Chondrocyte (in vitro differentiated cells): ENCODE results near the gene FRMD4A. TPM values are rescaled to one million over a fixed set of nuclear protein-coding genes. Genes with fewer than 3 reads are reported as not detected.

Source experiments
- DNase-seq: peaks from one replicate; pipeline ENCODE4 v3.0.0; 2021; ENCODE audit warnings: mixed read lengths, low spot score
- H3K27ac Mint-ChIP-seq: one replicate; pipeline ENCODE4 v1.8.0; 2021; ENCODE audit warnings: mild to moderate bottlenecking, moderate library complexity, mixed read lengths; ENCODE audit not compliant: unreplicated experiment
- H3K27me3 Mint-ChIP-seq: 2 replicates; pipeline ENCODE4 v1.8.0; 2021; ENCODE audit warnings: low read depth, mixed read lengths
- H3K36me3 Mint-ChIP-seq: 2 replicates; pipeline ENCODE4 v1.8.0; 2021; ENCODE audit warnings: low read depth, mixed read lengths
- H3K4me1 Mint-ChIP-seq: 2 replicates; pipeline ENCODE4 v1.8.0; 2021; ENCODE audit warnings: low read depth, mild to moderate bottlenecking, mixed read lengths
- H3K4me3 Mint-ChIP-seq: one replicate; pipeline ENCODE4 v1.8.0; 2021; ENCODE audit warnings: mild to moderate bottlenecking, moderate library complexity, mixed read lengths; ENCODE audit not compliant: unreplicated experiment
- H3K9me3 Mint-ChIP-seq: 2 replicates; pipeline ENCODE4 v1.8.0; 2021; ENCODE audit warnings: low read depth, mixed read lengths
- total RNA-seq: library from RNA; stranded (reverse); gene quantifications from 3 replicates; pipeline ENCODE4 v1.2.1, GENCODE V29; 2021
- TF ChIP-seq, protein P1 (sequence below): fragments of 200-600 bp; sonication (generic); IDR thresholded peaks from 2 replicates; pipeline ENCODE4 v1.5.0; 2021; ENCODE audit warnings: antibody characterized with exemption, mild to moderate bottlenecking, moderate library complexity

Gene FRMD4A
- total RNA-seq, 1 donor from 2014 or later, result 129 TPM

DNA sequence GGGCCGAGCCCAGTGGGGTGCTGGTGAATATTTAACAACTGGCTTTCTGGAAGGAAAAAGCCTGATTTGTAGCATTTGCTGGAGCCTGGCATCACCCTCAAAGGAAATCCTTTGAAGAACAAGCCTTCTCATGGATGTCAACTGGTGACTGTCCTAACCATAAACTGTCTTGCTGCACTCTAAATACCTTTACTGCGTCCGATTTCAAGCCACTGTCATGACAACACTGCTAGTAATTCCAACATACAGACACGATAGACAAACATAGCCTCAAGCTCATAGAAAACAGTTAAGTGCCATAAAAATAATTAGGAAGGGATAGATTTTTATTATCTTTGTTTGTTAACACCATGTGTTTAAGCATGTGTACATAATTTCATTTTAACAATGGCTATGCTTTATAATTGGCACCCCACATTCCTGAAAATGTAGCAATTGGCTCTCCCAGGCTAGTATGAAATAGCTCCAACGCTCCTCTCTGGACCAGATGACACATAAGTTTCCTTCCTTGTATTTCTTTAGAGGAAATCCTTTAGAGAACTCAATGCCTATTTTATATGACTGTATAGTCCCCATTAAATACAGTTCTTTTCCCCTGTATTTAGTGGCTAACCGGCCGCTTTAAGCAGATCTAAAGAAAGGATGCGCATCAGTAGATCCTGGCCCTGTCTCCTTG lies 470.6 kb downstream of the FRMD4A start:
- Mint-ChIP-seq H3K27ac (peak overlapping the region; percentile 50), H3K9me3 (no peaks in the 10 kb centered on the region), H3K27me3 (no peaks in the 10 kb centered on the region), H3K4me1 (peaks cover 57% of the 10 kb centered on the region), H3K4me3 (no peak overlapping the region), H3K36me3 (peaks cover 19% of the 10 kb centered on the region)
- TF ChIP-seq, protein P1, sequence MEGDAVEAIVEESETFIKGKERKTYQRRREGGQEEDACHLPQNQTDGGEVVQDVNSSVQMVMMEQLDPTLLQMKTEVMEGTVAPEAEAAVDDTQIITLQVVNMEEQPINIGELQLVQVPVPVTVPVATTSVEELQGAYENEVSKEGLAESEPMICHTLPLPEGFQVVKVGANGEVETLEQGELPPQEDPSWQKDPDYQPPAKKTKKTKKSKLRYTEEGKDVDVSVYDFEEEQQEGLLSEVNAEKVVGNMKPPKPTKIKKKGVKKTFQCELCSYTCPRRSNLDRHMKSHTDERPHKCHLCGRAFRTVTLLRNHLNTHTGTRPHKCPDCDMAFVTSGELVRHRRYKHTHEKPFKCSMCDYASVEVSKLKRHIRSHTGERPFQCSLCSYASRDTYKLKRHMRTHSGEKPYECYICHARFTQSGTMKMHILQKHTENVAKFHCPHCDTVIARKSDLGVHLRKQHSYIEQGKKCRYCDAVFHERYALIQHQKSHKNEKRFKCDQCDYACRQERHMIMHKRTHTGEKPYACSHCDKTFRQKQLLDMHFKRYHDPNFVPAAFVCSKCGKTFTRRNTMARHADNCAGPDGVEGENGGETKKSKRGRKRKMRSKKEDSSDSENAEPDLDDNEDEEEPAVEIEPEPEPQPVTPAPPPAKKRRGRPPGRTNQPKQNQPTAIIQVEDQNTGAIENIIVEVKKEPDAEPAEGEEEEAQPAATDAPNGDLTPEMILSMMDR, result no peak
- DNase-seq, result no peak

DNA sequence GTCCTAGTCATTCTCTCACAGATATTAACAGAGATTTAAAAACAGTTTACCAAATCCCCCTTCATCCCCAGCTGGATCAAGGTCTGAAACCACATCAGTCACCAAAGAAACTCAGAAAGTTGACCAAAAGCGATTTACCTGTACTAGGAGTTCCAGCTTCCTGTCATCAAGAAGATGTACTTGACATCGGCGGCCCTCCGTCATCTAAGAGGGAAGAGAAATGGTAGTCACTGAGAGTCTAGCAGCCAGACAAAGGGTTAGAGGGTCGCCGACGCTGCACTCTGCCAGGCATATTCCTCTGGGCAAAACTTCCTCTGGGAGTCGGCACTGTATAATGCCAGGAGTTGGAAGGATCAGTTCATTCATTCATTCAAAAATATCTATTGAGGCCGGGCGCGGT lies 472.0 kb downstream of the FRMD4A start:
- DNase-seq, result no peak
- H3K4me1 Mint-ChIP-seq, result peaks cover 64% of the 10 kb centered on the region
- TF ChIP-seq, protein P1, result no peak
- H3K27me3 Mint-ChIP-seq, result no peaks in the 10 kb centered on the region
- peaks cover 17% of the 10 kb centered on the region for H3K36me3 Mint-ChIP-seq
- peak overlapping the region; percentile 10 for H3K27ac Mint-ChIP-seq
- H3K4me3 Mint-ChIP-seq, result no peak overlapping the region
- no peaks in the 10 kb centered on the region for H3K9me3 Mint-ChIP-seq

DNA sequence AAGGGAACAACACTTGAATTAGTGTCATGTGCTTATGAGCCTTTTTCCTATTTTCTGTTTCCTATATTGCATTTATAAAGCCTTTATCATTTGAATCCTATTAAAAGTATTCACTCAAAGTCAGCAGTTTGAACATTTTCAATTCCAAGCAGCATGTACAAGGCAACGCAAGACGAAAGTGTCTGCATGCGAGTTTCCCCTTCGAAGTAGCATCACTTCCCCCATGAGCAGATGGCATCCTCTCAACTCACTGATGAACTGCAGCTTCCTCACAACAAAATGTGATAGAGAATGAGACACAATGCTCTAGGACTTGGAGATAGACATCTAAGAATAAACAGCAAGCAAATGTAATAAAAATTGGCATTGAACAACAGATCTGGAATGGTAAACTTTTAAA lies 473.3 kb downstream of the FRMD4A start:
- peaks cover 70% of the 10 kb centered on the region for H3K4me1 Mint-ChIP-seq
- H3K9me3 Mint-ChIP-seq, result no peaks in the 10 kb centered on the region
- no peak overlapping the region for H3K4me3 Mint-ChIP-seq
- H3K36me3 Mint-ChIP-seq, result peaks cover 17% of the 10 kb centered on the region
- no peaks in the 10 kb centered on the region for H3K27me3 Mint-ChIP-seq
- TF ChIP-seq, protein P1, result no peak
- H3K27ac Mint-ChIP-seq, result no peak overlapping the region
- no peak for DNase-seq

DNA sequence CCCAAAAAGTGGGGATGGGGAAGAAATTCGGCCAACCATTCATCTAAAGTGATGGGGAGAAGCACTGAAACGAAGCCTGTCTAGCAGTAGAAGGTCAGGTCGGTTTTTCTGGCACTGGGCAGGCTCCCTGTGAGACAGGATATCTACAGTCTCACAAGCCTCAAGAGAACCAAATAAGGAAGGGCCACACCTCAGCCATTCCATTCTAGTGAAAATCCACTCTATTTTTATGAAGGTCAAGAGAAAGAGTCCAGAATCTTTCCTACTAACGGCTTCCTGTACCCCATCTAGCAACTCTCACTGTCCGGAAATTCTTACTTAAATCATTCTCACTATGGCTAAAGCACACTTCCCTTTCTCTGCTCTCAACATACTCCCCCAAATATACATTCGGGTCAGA lies 476.9 kb downstream of the FRMD4A start:
- DNase-seq, result no peak
- TF ChIP-seq, protein P1, result no peak
- peak overlapping the region; percentile 86 for H3K27ac Mint-ChIP-seq
- H3K4me1 Mint-ChIP-seq, result peaks cover 43% of the 10 kb centered on the region
- H3K36me3 Mint-ChIP-seq, result peaks cover 20% of the 10 kb centered on the region
- no peaks in the 10 kb centered on the region for H3K9me3 Mint-ChIP-seq
- H3K27me3 Mint-ChIP-seq, result no peaks in the 10 kb centered on the region
- no peak overlapping the region for H3K4me3 Mint-ChIP-seq

DNA sequence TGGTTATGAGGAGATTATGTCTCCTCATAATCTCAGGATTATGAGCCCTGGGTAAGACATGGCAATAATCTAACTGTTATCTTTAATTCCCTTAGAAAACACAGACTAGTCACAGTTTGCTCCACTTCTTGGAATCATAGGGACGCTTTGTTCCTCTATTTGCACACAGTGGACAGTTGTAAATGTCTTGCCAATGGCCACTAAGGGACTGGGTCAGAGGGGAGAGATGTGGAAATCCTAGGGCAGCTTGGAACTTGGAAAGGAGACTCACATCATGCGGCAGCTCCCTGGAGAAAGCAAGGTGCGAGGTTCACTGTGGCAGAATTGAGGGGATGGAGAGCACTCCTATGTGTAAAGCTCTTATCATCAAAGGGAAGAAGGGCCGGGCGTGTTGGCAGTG lies 477.9 kb downstream of the FRMD4A start:
- TF ChIP-seq, protein P1, result no peak
- Mint-ChIP-seq H3K36me3 (peaks cover 18% of the 10 kb centered on the region), H3K4me3 (no peak overlapping the region), H3K9me3 (no peaks in the 10 kb centered on the region), H3K4me1 (peaks cover 37% of the 10 kb centered on the region), H3K27ac (peak overlapping the region; percentile 86), H3K27me3 (no peaks in the 10 kb centered on the region)
- no peak for DNase-seq
